IMR-90 (cell line): ENCODE results near the gene TXNDC11. TPM values are rescaled to one million over a fixed set of nuclear protein-coding genes. Genes with fewer than 3 reads are reported as not detected.

ENCODE experiments used
- ATAC-seq: fragments of 200-7000 bp; cut with Tn5 transposase; 2 replicates; pipeline ENCODE4 v1.9.1; 2020; ENCODE audit warnings: low read depth, mild to moderate bottlenecking, moderate library complexity
- BruUV-seq: library from RNA; stranded (reverse); fragments of 400-500 nt; replicated peaks from 2 replicates; lab custom pipeline; 2021; lab: Mats Ljungman, UMichigan
- CTCF ChIA-PET: fragments of 300-600 bp; formaldehyde crosslinking; extraction: SDS; loops from one replicate; lab custom pipeline; 2021; ENCODE audit warnings: antibody characterized with exemption; lab: Yijun Ruan, JAX
- POLR2A ChIA-PET: fragments of 300-600 bp; sonication (Branson Sonifier 250); formaldehyde crosslinking; loops from one replicate; lab custom pipeline; 2022; ENCODE audit warnings: antibody characterized with exemption; ENCODE audit not compliant: unreplicated experiment; lab: Charles Lee
- DNase-seq: peaks from one replicate; pipeline ENCODE4 v3.0.0; 2013
- H2AFZ ChIP-seq: replicated peaks from 2 replicates; pipeline ENCODE3; 2013; ENCODE audit warnings: low read length, mild to moderate bottlenecking; ENCODE audit not compliant: poor library complexity
- H2AK5ac ChIP-seq: 2 replicates; pipeline ENCODE4 v1.6.1; 2013; ENCODE audit warnings: low read depth, low read length, inconsistent platforms
- H2AK9ac ChIP-seq: replicated peaks from 2 replicates; pipeline ENCODE3; 2013; ENCODE audit warnings: mild to moderate bottlenecking, low read depth, low read length, moderate library complexity; ENCODE audit not compliant: poor library complexity
- H2BK120ac ChIP-seq: 2 replicates; pipeline ENCODE4 v1.6.1; 2013; ENCODE audit warnings: low read depth, low read length, inconsistent platforms
- H2BK15ac ChIP-seq: 3 replicates; pipeline ENCODE4 v1.6.1; 2013; ENCODE audit warnings: low read depth, low read length, inconsistent platforms
- H2BK20ac ChIP-seq: 2 replicates; pipeline ENCODE4 v1.6.1; 2013; ENCODE audit warnings: low read depth, mild to moderate bottlenecking, inconsistent platforms, low read length, moderate library complexity
- H2BK5ac ChIP-seq: 2 replicates; pipeline ENCODE4 v1.6.1; 2013; ENCODE audit warnings: mild to moderate bottlenecking, low read depth, low read length, inconsistent platforms; ENCODE audit not compliant: poor library complexity, severe bottlenecking
- H3K14ac ChIP-seq: replicated peaks from 2 replicates; pipeline ENCODE4 v1.6.1; 2013; ENCODE audit warnings: low read depth, low read length, inconsistent platforms
- H3K18ac ChIP-seq: 2 replicates; pipeline ENCODE4 v1.6.1; 2013; ENCODE audit warnings: low read depth, low read length, control low read depth
- H3K23ac ChIP-seq: 2 replicates; pipeline ENCODE4 v1.6.1; 2013; ENCODE audit warnings: low read depth, low read length, inconsistent platforms
- H3K27ac ChIP-seq: 2 replicates; pipeline ENCODE4 v1.5.1; 2013; ENCODE audit warnings: mild to moderate bottlenecking, control low read depth, low read length; ENCODE audit not compliant: insufficient read depth
- H3K27me3 ChIP-seq: 2 replicates; pipeline ENCODE4 v1.6.1; 2013; ENCODE audit warnings: low read length; ENCODE audit not compliant: control insufficient read depth, insufficient read depth
- H3K36me3 ChIP-seq: 2 replicates; pipeline ENCODE4 v1.6.1; 2013; ENCODE audit warnings: low read length, mixed read lengths; ENCODE audit not compliant: control insufficient read depth, insufficient read depth
- H3K4ac ChIP-seq: 2 replicates; pipeline ENCODE4 v1.6.1; 2013; ENCODE audit warnings: low read depth, low read length, inconsistent platforms
- H3K4me1 ChIP-seq: 2 replicates; pipeline ENCODE4 v1.6.1; 2013; ENCODE audit warnings: low read length, mixed read lengths; ENCODE audit not compliant: control insufficient read depth, insufficient read depth
- H3K4me2 ChIP-seq: 2 replicates; pipeline ENCODE4 v1.6.1; 2013; ENCODE audit warnings: low read depth, mild to moderate bottlenecking, control low read depth, low read length, moderate library complexity
- H3K4me3 ChIP-seq: 2 replicates; pipeline ENCODE4 v1.5.1; 2013; ENCODE audit warnings: low read depth, mild to moderate bottlenecking, control low read depth, low read length, moderate library complexity; ENCODE audit not compliant: insufficient read depth
- H3K56ac ChIP-seq: 2 replicates; pipeline ENCODE4 v1.6.1; 2013; ENCODE audit warnings: low read length, inconsistent platforms; ENCODE audit not compliant: insufficient read depth; ENCODE audit errors: extremely low read depth
- H3K79me1 ChIP-seq, 2 experiments: 2 replicates each; pipeline ENCODE4 v1.6.1; 2013; ENCODE audit warnings: low read length in 2 of 2, inconsistent platforms in 1 of 2, low read depth in 1 of 2
- H3K9ac ChIP-seq: 2 replicates; pipeline ENCODE4 v1.6.1; 2013; ENCODE audit warnings: low read depth, low read length, control low read depth
- H3K9me1 ChIP-seq: 2 replicates; pipeline ENCODE4 v1.6.1; 2013; ENCODE audit warnings: low read length, inconsistent platforms; ENCODE audit not compliant: insufficient read depth
- H3K9me3 ChIP-seq: 2 replicates; pipeline ENCODE4 v1.6.1; 2013; ENCODE audit warnings: low read length; ENCODE audit not compliant: control insufficient read depth, insufficient read depth
- H4K20me1 ChIP-seq: 2 replicates; pipeline ENCODE4 v1.6.1; 2013; ENCODE audit warnings: low read length, inconsistent platforms; ENCODE audit not compliant: insufficient read depth
- H4K5ac ChIP-seq: 2 replicates; pipeline ENCODE4 v1.6.1; 2013; ENCODE audit warnings: mild to moderate bottlenecking, low read depth, low read length, control low read depth
- H4K8ac ChIP-seq, 2 experiments: 2 replicates each; pipeline ENCODE4 v1.6.1; 2013; ENCODE audit warnings: low read depth in 2 of 2, low read length in 2 of 2, control low read depth in 1 of 2, inconsistent platforms in 1 of 2
- H4K91ac ChIP-seq: 2 replicates; pipeline ENCODE4 v1.6.1; 2013; ENCODE audit warnings: low read depth, low read length, inconsistent platforms; ENCODE audit not compliant: insufficient read depth
- BHLHE40 ChIP-seq: fragments of 150-350 bp; IDR thresholded peaks from 2 replicates; pipeline ENCODE4 v1.6.1; 2016; ENCODE audit warnings: mild to moderate bottlenecking, low read depth, low read length
- CEBPB ChIP-seq: IDR thresholded peaks from 2 replicates; pipeline ENCODE4 v1.6.1; 2012; ENCODE audit warnings: low read depth, low read length, improper control_type of control experiment
- CHD1 ChIP-seq: IDR thresholded peaks from 2 replicates; pipeline ENCODE4 v1.6.1; 2012; ENCODE audit warnings: low read depth, low read length, improper control_type of control experiment
- CTCF ChIP-seq: conservative IDR thresholded peaks from 2 replicates; pipeline ENCODE4 v1.5.1; 2012; ENCODE audit warnings: mild to moderate bottlenecking, low read depth, low read length, improper control_type of control experiment
- MAFK ChIP-seq: IDR thresholded peaks from 2 replicates; pipeline ENCODE4 v1.6.1; 2012; ENCODE audit warnings: low read depth, low read length, improper control_type of control experiment
- MAZ ChIP-seq: IDR thresholded peaks from 2 replicates; pipeline ENCODE4 v1.6.1; 2012; ENCODE audit warnings: low read depth, mild to moderate bottlenecking, low read length, improper control_type of control experiment, moderate library complexity, borderline replicate concordance
- MXI1 ChIP-seq: IDR thresholded peaks from 2 replicates; pipeline ENCODE4 v1.6.1; 2012; ENCODE audit warnings: low read depth, mild to moderate bottlenecking, low read length, moderate library complexity, borderline replicate concordance
- NFE2L2 ChIP-seq: fragments of 150-350 bp; IDR thresholded peaks from 2 replicates; pipeline ENCODE4 v1.6.1; 2016; ENCODE audit warnings: low read depth, mild to moderate bottlenecking, low read length
- POLR2A ChIP-seq: IDR thresholded peaks from 2 replicates; pipeline ENCODE4 v1.6.1; 2012; ENCODE audit warnings: mild to moderate bottlenecking, low read depth, low read length
- RAD21 ChIP-seq: IDR thresholded peaks from 2 replicates; pipeline ENCODE4 v1.6.1; 2012; ENCODE audit warnings: low read length, improper control_type of control experiment
- RCOR1 ChIP-seq: IDR thresholded peaks from 2 replicates; pipeline ENCODE4 v1.6.1; 2012; ENCODE audit warnings: mild to moderate bottlenecking, low read length, improper control_type of control experiment; ENCODE audit not compliant: insufficient replicate concordance
- USF2 ChIP-seq: fragments of 150-350 bp; IDR thresholded peaks from 2 replicates; pipeline ENCODE4 v1.6.1; 2017; ENCODE audit warnings: mild to moderate bottlenecking, antibody characterized with exemption, low read length, low read depth
- WGBS, 2 experiments: methylation state at CpG; one replicate each; pipeline versions ENCODE4 v1.1.5 to v1.1.7; 2013; ENCODE audit warnings: missing lambda C conversion rate in 2 of 2; ENCODE audit not compliant: insufficient read length in 1 of 2; ENCODE audit errors: extremely low coverage in 2 of 2; 5-methylcytosine and 5-hydroxymethylcytosine counted together
- dilution Hi-C: fragments of 300-500 bp; cut with HindIII; formaldehyde crosslinking; loops from one replicate; pipeline ENCODE4 v1.14.3; 2018; ENCODE audit warnings: low sequenced_read_pairs; ENCODE audit not compliant: unreplicated experiment
- in situ Hi-C: fragments of 300-500 bp; cut with MboI; formaldehyde crosslinking; loops from 3 replicates; pipeline ENCODE4 v1.14.3; 2019; ENCODE audit warnings: low sequenced_read_pairs, inconsistent platforms, mixed read lengths
- intact Hi-C: fragments of 100-400 bp; cut with micrococcal nuclease; formaldehyde crosslinking; loops from 2 replicates; pipeline ENCODE4 v1.10.0; 2022
- polyA plus RNA-seq, 3 experiments: library from polyadenylated mRNA; depleted of rRNA; stranded (reverse); fragments of >200 nt; gene quantifications; 2 replicates each; pipeline ENCODE4 v1.2.3, GENCODE V29; 2012; ENCODE audit warnings: low replicate concordance in 1 of 3
- total RNA-seq: library from RNA; depleted of rRNA; stranded (reverse); fragments of >200 nt; gene quantifications from 2 replicates; pipeline ENCODE4 v1.2.3, GENCODE V29; 2012

The TXNDC11 gene
- total and polyA plus RNA-seq, 2 of the 4 experiments (the other 2 are of a cell fraction): 25.3 to 42.9 TPM

GRCh38 chr16:11681976-11682654 is 60.5 kb downstream of the TXNDC11 start:
- no peak overlapping the region for H3K4me3 ChIP-seq
- TF ChIP-seq RCOR1: no peak
- TF ChIP-seq CHD1: no peak
- TF ChIP-seq CEBPB: no peak
- no peak for TF ChIP-seq MXI1
- TF ChIP-seq CTCF: no peak
- no peak for TF ChIP-seq NFE2L2
- no peak for TF ChIP-seq MAFK
- no peak for TF ChIP-seq RAD21
- no peak for TF ChIP-seq MAZ
- no peak for TF ChIP-seq BHLHE40
- no peak for TF ChIP-seq USF2
- no peak for TF ChIP-seq POLR2A
- H3K79me1 ChIP-seq: peaks cover 38 to 78% of the 10 kb centered on the region in 2 experiments
- intact Hi-C loops: no loop called here
- H3K27me3 ChIP-seq: no peaks in the 10 kb centered on the region
- H4K8ac ChIP-seq: no peak overlapping the region
- H2AK9ac ChIP-seq: no peak overlapping the region
- H2BK5ac ChIP-seq: peak overlapping the region; percentile 60
- H3K56ac ChIP-seq: no peak overlapping the region; the same call in 1 of the 2 replicates
- H2BK20ac ChIP-seq: no peak overlapping the region
- peaks cover 70% of the 10 kb centered on the region for H4K20me1 ChIP-seq
- no peak overlapping the region for H2AFZ ChIP-seq
- CTCF ChIA-PET: interaction anchor here (1.7 kb wide), 1 partner anchor 275 kb away, joined by 5 read pairs; no protein-coding TSS in a partner anchor
- no peak overlapping the region for H2AK5ac ChIP-seq
- H3K9ac ChIP-seq: no peak overlapping the region
- dilution Hi-C loops: no loop called here
- peaks cover 26% of the 10 kb centered on the region for H3K4me1 ChIP-seq
- peak overlapping the region; percentile 30; the same call in 1 of the 2 replicates for H3K4ac ChIP-seq
- POLR2A ChIA-PET: no interaction called here
- no peak overlapping the region for H4K5ac ChIP-seq
- no peaks in the 10 kb centered on the region for H3K9me3 ChIP-seq
- H3K23ac ChIP-seq: no peak overlapping the region
- ATAC-seq (peak; percentile 6; the same call in 1 of the 2 replicates), DNase-seq (no peak)
- BruUV-seq: no TSS peak
- H3K36me3 ChIP-seq: peaks cover 45% of the 10 kb centered on the region
- H2BK120ac ChIP-seq: no peak overlapping the region
- 0 out of 2 replicates have a peak overlapping the region, but pooled peaks have one; percentile 4 for H3K27ac ChIP-seq
- 94% methylated on average over 3 of the region's 12 CpGs; no CpG with 5 or more reads in 1 of the 2 experiments for WGBS, 2 experiments
- H3K14ac ChIP-seq: no peak overlapping the region
- in situ Hi-C loops: no loop called here
- H3K4me2 ChIP-seq: peak overlapping the region; percentile 12; the same call in 1 of the 2 replicates
- H2BK15ac ChIP-seq: no peak overlapping the region
- 0 out of 2 replicates have a peak overlapping the region, but pooled peaks have one; percentile 21 for H3K18ac ChIP-seq
- peaks cover 19% of the 10 kb centered on the region for H3K9me1 ChIP-seq
- H4K91ac ChIP-seq: no peak overlapping the region
